HFFc6 (cell line): ENCODE measurements around the gene FHIT. TPM values are rescaled to one million over a fixed set of nuclear protein-coding genes. Genes with fewer than 3 reads are reported as not detected.

Experiments used
- DNase-seq: peaks from one replicate; pipeline ENCODE4 v3.0.0-alpha.2; 2018
- H3K27ac Mint-ChIP-seq: 2 replicates; pipeline ENCODE4 v1.8.0; 2020; ENCODE audit warnings: mild to moderate bottlenecking, mixed read lengths
- H3K27me3 Mint-ChIP-seq: 2 replicates; pipeline ENCODE4 v1.8.0; 2021; ENCODE audit warnings: mild to moderate bottlenecking, moderate library complexity, mixed read lengths; ENCODE audit not compliant: insufficient read depth
- H3K36me3 Mint-ChIP-seq: 2 replicates; pipeline ENCODE4 v1.8.0; 2021; ENCODE audit warnings: low read depth, mixed read lengths
- H3K4me1 Mint-ChIP-seq: 2 replicates; pipeline ENCODE4 v1.8.0; 2020; ENCODE audit warnings: low read depth, mixed read lengths
- H3K4me3 Mint-ChIP-seq: 2 replicates; pipeline ENCODE4 v1.8.0; 2020; ENCODE audit warnings: mild to moderate bottlenecking, moderate library complexity, mixed read lengths
- H3K9me3 Mint-ChIP-seq: 2 replicates; pipeline ENCODE4 v1.8.0; 2020; ENCODE audit warnings: mild to moderate bottlenecking, mixed read lengths
- CTCF ChIP-seq: fragments of 200-600 bp; sonication (generic); IDR thresholded peaks from 2 replicates; pipeline ENCODE4 v1.5.0; 2021; ENCODE audit warnings: antibody characterized with exemption, mild to moderate bottlenecking
- total RNA-seq, 6 experiments: library from RNA; stranded (reverse); fragmentation: NEBNext Ultra II Directional; extraction: Animal tissue kit (Norgen Biotek cat#: 25700); gene quantifications; 2 replicates in 1 of 6; 3 replicates in 5 of 6; pipeline ENCODE4 v1.2.3, GENCODE V29; 2021

The FHIT gene
- total RNA-seq, 6 experiments from 2014 or later: 0.33 to 0.38 TPM; not detected in 4

DNA sequence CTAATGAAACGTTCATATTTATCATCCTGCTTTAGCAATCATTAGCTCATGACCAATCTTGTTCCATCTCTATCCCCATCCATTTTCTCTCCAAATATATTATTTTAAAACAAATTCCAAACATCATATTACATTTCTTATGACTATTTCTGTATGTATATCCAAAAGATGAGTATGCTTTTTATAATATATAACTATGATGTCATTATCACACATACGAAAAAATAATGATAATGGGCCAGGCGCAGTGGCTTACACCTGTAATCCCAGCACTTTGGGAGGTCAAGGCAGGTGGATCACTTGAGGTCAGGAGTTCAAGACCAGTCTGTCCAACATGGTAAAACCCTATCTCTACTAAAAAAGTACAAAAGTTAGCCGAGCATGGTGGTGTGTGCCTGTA, 280.4 kb downstream of the FHIT start:
- Mint-ChIP-seq H3K9me3 (peaks cover 14% of the 10 kb centered on the region), H3K27me3 (no peaks in the 10 kb centered on the region; the same call in 1 of the 2 replicates), H3K4me1 (no peaks in the 10 kb centered on the region), H3K27ac (no peak overlapping the region), H3K4me3 (no peak overlapping the region), H3K36me3 (peaks cover 11% of the 10 kb centered on the region)
- no peak for DNase-seq
- no peak for TF ChIP-seq CTCF

GRCh38 chr3:60967141-60967540, 284.1 kb downstream of the FHIT start:
- Mint-ChIP-seq H3K36me3 (no peaks in the 10 kb centered on the region), H3K9me3 (peaks cover under 1% of the 10 kb centered on the region), H3K4me1 (no peaks in the 10 kb centered on the region), H3K4me3 (no peak overlapping the region), H3K27me3 (peaks cover 2% of the 10 kb centered on the region; the same call in 1 of the 2 replicates), H3K27ac (no peak overlapping the region)
- TF ChIP-seq CTCF: no peak
- no peak for DNase-seq

DNA sequence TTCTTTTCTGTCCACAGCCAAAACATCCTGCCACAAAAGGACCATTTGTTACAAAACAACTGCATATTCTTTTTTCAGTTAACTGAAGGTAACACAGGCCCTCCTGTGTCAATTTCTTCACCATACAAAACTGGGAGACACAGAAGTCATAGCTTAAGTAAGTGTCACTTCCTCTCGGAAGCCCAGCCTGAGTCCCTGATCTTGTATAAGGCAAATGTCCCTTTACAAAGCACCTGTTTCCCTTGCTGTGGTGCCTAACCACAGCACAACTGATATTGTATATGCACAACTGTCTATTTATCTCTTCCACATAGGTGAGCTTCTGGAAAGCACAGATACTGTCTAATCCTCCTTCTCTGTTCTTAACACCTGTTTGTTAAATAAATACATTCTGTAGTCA, 293.7 kb downstream of the FHIT start:
- Mint-ChIP-seq H3K9me3 (peaks cover 40% of the 10 kb centered on the region), H3K27ac (no peak overlapping the region), H3K4me1 (peaks cover 16% of the 10 kb centered on the region; the same call in 1 of the 2 replicates), H3K36me3 (peaks cover 15% of the 10 kb centered on the region; the same call in 1 of the 2 replicates), H3K4me3 (no peak overlapping the region), H3K27me3 (no peaks in the 10 kb centered on the region)
- no peak for TF ChIP-seq CTCF
- DNase-seq: no peak

DNA sequence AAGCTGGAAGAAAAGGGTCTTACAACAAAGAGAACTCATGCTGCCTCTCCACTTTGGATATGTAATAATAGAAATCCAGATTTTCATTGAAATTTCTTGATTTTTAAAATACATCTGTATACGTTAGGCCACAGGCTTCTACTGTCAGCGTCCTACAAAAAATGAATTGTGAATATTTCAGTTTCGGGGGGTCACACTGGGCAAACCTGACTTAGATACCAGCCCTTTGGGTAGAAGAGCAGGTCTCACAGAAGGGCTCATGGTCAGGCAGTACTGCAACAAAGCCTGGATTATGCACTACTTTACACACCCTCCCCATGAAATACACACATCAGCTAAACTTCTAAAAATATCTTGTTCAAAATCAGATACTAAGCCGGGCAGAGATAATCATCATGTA, 294.5 kb downstream of the FHIT start:
- peaks cover 16% of the 10 kb centered on the region; the same call in 1 of the 2 replicates for H3K4me1 Mint-ChIP-seq
- H3K27ac Mint-ChIP-seq: no peak overlapping the region
- H3K9me3 Mint-ChIP-seq: peaks cover 35% of the 10 kb centered on the region
- no peak for TF ChIP-seq CTCF
- peaks cover 15% of the 10 kb centered on the region; the same call in 1 of the 2 replicates for H3K36me3 Mint-ChIP-seq
- H3K4me3 Mint-ChIP-seq: no peak overlapping the region
- no peak for DNase-seq
- H3K27me3 Mint-ChIP-seq: no peaks in the 10 kb centered on the region

- H3K27ac Mint-ChIP-seq: no peak overlapping the region
- H3K4me1 Mint-ChIP-seq: peaks cover 16% of the 10 kb centered on the region; the same call in 1 of the 2 replicates
- H3K36me3 Mint-ChIP-seq: peaks cover 15% of the 10 kb centered on the region; the same call in 1 of the 2 replicates
- H3K9me3 Mint-ChIP-seq: peaks cover 27% of the 10 kb centered on the region
- DNase-seq: no peak
- TF ChIP-seq CTCF: no peak
- H3K4me3 Mint-ChIP-seq: no peak overlapping the region
- no peaks in the 10 kb centered on the region for H3K27me3 Mint-ChIP-seq
Measured at GRCh38 chr3:60955034-60955433, 296.2 kb downstream of the FHIT start.

DNA sequence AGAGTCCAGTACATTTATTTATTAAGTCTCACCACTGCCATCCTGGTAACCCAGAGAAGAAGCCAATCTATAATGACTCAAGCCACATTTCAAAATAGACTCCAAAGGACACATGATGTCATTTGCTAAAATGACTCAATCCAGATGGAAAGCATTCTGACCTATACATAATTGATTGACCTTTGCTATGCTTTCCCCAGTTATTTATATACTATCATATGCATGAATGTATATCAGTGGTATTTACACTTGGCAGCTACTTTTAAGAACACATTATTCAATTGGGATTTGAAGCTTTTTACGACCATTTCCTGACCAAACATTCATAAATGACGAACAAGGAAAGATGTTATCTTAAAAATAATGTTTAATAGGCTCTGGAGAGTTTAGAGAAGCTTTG, 297.2 kb downstream of the FHIT start:
- Mint-ChIP-seq H3K4me1 (peaks cover 16% of the 10 kb centered on the region; the same call in 1 of the 2 replicates), H3K9me3 (peaks cover 27% of the 10 kb centered on the region), H3K4me3 (no peak overlapping the region), H3K36me3 (peaks cover 15% of the 10 kb centered on the region; the same call in 1 of the 2 replicates), H3K27me3 (no peaks in the 10 kb centered on the region), H3K27ac (no peak overlapping the region)
- no peak for TF ChIP-seq CTCF
- DNase-seq: peak; percentile 78
